ENCODE measurements around the gene TRPC4AP.

Gene TRPC4AP

GRCh38 chr20:35000922-35001595 is 91.5 kb downstream of the TRPC4AP start:
- DNase-seq (ENCODE audit: low spot score) = no peak

GRCh38 chr20:35000311-35000921 is 92.2 kb downstream of the TRPC4AP start:
- DNase-seq (ENCODE audit: low spot score) = no peak

- no peak for DNase-seq (ENCODE audit: low spot score)
Observed at GRCh38 chr20:34999782-35000181, 92.8 kb downstream of the TRPC4AP start.

DNA sequence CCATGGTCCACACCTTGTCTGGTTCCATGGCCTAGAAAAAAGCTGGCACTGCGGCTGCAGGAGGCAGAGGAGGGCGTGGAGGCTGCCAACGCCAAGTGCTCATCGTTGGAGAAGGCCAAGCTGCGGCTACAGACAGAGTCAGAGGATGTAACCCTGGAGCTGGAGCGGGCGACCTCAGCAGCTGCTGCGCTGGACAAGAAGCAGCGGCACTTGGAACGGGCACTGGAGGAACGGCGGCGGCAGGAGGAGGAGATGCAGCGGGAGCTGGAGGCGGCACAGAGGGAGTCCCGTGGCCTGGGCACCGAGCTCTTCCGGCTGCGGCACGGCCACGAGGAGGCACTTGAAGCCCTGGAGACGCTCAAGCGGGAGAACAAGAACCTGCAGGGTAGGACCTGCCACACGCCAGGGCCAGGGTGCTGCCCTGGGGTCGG is 93.6 kb downstream of the TRPC4AP start:
- DNase-seq (ENCODE audit: low spot score) = no peak

GRCh38 chr20:34998331-34998950 is 94.2 kb downstream of the TRPC4AP start:
- DNase-seq (ENCODE audit: low spot score) = no peak

GRCh38 chr20:34997774-34998173 is 94.8 kb downstream of the TRPC4AP start:
- DNase-seq (ENCODE audit: low spot score) = no peak

GRCh38 chr20:34997131-34997561 is 95.5 kb downstream of the TRPC4AP start:
- no peak for DNase-seq (ENCODE audit: low spot score)

DNA sequence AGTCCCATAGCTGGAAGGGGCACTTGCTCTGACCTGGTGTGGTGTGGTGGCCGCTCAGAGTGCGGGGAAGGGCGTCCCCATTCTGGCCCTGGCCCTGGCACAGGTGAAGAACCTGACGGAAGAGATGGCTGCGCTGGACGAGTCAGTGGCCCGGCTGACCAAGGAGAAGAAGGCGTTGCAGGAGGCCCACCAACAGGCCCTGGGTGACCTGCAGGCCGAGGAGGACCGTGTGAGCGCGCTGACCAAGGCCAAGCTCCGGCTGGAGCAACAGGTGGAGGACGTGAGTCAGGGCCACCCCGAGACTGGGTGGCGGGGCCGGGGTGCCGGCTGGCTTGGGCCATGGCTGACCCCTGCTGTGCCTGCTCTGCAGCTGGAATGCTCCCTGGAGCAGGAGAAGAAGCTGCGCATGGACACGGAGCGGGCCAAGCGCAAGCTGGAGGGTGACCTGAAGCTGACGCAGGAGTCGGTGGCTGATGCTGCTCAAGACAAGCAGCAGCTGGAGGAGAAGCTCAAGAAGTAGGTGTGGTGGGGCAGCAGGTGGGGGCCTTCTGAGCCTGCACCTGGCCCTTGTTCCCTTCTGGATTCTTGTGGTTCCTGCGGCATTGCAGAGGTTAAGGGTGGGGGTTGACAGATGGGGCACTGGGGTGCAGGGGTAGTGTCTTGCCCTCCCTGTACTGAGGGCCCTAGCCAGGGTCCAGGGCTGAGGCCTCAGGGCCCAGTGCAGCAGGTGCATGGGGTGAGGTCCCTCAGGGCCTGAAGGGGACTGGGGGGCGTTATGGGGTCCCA is 96.2 kb downstream of the TRPC4AP start:
- DNase-seq (ENCODE audit: low spot score) = no peak

GRCh38 chr20:34995696-34996095 is 96.9 kb downstream of the TRPC4AP start:
- no peak for DNase-seq (ENCODE audit: low spot score)

DNA sequence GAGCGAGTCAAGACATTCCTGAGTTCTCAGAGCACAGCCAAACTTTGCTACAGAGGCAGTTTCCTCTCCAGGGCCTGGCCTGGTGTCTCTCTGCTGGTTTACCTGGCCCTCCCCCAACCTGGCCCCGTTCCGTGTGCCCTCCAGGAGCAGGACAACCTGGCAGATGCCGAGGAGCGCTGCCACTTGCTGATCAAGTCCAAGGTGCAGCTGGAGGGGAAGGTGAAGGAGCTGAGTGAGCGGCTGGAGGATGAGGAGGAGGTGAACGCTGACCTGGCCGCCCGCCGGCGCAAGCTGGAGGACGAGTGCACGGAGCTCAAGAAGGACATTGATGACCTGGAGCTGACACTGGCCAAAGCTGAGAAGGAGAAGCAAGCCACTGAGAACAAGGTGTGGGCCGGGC is 97.4 kb downstream of the TRPC4AP start:
- no peak for DNase-seq (ENCODE audit: low spot score)

GRCh38 chr20:34994509-34995131 is 98.0 kb downstream of the TRPC4AP start:
- no peak for DNase-seq (ENCODE audit: low spot score)

DNA sequence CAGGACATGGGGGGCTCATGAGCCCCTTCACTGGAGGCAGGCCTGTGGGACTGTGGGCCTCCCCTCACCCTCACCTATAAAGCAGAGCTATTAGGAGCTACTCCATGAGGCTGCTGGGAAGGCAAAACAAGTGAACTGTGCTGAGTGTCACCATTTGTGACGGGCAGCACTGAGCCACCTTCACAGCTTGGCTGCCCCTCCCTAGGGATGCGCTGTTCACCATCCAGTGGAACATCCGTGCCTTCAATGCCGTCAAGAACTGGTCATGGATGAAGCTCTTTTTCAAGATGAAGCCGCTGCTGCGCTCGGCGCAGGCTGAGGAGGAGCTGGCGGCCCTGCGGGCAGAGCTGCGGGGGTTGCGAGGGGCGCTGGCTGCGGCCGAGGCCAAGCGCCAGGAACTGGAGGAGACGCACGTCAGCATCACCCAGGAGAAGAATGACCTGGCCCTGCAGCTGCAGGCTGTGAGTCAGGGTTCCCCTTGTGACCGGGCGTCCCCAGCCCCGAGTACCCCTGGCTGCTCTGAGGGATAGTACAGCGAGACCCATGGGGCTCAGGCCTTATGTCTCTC is 98.6 kb downstream of the TRPC4AP start:
- no peak for DNase-seq (ENCODE audit: low spot score)

DNA sequence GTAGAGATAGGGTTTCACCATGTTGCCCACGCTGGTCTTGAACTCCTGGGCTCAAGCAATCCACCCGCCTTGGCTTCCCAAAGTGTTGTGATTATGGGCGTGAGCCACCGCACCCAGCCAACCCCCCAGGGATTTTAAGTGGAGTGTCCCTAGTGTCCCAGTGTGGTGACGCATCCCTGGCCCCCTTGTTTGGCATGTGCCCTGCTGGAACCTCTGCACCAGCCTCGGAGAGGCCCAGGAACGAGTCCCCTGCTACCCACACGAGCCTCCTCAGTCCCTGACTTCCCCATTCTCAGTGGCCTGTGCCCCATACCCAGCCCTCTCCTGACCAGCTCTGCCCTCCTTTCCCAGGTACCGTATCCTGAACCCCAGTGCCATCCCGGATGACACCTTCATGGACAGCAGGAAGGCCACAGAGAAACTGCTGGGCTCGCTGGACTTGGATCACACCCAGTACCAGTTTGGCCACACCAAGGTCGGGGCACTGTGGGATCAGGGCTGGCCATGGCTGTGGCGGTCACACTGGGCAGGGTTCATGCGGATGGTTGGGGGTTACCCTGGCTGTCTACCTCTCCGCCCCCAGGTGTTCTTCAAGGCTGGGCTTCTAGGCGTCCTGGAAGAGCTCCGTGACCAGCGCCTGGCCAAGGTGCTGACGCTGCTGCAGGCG is 99.7 kb downstream of the TRPC4AP start:
- no peak for DNase-seq (ENCODE audit: low spot score)

DNA sequence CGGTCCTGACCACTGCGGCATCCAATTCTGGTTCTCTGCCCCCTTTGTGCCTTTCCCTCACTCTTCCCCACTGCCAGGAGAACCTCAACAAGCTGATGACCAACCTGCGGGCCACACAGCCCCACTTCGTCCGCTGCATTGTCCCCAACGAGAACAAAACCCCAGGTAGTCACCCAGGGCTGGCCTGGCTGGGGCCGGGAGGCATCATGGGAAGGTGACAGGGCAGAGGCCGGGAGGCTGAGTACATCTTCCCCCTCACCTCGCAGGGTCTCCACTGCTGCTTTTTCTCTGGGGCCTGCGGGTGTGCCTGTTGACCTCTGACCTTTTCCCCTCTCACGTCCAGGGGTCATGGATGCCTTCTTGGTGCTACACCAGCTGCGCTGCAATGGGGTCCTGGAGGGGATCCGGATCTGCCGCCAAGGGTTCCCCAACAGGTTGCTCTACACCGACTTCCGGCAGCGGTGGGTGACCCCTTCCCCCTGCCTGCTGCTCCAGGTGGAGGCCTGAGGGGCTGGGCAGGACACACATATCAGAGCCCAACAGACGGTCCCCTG is 101.9 kb downstream of the TRPC4AP start:
- DNase-seq (ENCODE audit: low spot score) = no peak

DNA sequence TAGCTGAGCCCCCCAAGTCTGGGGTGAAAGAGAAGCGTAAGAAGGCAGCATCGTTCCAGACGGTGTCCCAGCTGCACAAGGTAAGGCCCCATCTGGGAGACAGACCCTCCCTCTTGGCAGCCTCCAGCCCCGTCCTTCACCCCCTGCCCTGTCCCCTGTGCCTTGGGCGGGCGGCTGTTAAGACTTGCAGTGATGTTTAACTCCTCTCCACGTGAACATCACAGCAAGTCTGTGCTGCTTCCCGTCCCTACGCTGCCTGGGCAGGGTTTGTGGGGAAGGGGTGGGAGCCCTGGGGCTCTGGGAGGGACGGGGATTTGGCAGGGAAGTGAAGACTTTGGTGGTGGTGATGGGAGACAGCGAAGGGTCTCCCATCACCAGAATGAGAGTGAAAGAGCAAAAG is 102.4 kb downstream of the TRPC4AP start:
- no peak for DNase-seq (ENCODE audit: low spot score)

GRCh38 chr20:34989670-34990069 is 102.9 kb downstream of the TRPC4AP start:
- no peak for DNase-seq (ENCODE audit: low spot score)

- no peak for DNase-seq (ENCODE audit: low spot score)
Observed at GRCh38 chr20:34989118-34989517, 103.5 kb downstream of the TRPC4AP start.

DNA sequence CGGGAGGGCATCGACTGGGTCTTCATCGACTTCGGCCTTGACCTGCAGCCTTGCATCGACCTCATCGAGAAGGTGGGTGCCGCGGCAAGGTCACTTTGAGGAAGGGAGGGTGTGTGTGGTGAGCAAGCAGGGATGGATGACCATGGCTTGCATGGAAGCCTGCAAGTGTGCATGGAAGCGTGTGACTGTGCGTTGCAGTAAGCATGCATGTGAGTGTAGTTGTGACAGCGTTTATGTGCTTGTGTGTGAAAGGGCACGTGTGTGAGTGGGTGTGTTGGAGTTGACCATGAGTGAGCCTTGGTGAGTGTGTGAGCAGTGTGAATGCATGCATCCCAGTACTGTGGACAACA is 104.4 kb downstream of the TRPC4AP start:
- no peak for DNase-seq (ENCODE audit: low spot score)

DNA sequence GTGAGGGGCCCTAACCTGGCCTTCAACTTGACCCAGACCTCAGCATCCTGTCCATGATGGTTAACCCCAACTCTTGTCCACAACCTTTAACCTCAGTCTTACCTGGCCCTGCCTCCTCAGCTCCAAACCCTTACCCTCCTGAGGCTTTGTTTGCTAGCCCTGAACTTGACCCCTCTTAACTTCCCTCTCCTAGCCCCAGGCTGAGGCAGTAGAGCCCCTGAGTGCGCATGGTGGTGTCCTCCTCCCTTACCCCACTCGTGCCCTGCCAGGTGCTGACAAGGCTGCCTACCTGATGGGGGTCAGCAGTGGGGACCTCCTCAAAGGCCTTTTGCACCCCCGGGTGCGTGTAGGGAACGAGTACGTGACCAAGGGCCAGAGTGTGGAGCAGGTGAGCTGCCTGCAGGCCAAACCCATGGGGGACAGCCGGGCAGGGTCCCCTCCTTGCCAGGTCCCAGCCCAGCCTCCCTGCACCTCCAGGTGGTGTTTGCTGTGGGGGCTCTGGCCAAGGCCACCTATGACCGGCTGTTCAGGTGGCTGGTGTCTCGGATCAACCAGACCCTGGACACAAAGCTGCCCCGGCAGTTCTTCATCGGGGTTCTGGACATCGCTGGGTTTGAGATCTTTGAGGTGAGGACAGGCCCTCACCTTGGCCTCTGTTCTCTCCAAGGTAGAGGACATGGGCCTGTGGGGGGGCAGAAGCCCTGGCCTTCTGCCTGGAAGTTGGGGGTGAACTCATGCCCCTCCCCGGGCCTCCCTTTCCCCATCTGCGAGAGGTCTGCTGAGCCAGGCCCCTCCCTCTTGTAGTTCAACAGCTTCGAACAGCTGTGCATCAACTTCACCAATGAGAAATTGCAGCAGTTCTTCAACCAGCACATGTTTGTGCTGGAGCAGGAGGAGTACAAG is 105.1 kb downstream of the TRPC4AP start:
- DNase-seq (ENCODE audit: low spot score) = no peak
